KG1 (cell line): ENCODE results near the gene CAPN9.
"Not testable (repeated sequence)": the region's sequence is repeated elsewhere in the genome, so short reads cannot be mapped to it uniquely, and the experiment has no call there.

ENCODE experiments used
- DNase-seq: peaks from one replicate; lab custom pipeline; 2025; lab: John Stamatoyannopoulos, UW

The CAPN9 gene

DNA sequence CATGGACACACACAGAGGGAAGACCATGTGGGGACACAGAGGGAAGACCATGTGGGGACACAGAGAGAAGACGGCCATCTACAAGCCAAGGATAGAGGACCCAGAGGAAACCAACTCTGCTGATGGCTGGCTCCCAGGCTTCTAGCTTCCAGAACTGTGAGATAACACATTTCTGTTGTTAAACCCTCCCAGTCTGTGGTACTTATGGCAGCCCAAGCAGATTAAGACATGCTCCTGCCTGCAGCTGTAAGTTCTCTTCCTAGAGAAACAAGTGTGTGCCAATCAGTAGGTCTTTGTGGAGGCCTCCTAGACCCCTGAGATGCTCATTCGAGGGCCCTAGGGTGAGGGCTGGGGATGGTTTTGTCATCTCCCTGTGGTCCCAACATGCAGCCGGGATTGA is 35.9 kb upstream of the CAPN9 start:
- DNase-seq, result no peak

DNA sequence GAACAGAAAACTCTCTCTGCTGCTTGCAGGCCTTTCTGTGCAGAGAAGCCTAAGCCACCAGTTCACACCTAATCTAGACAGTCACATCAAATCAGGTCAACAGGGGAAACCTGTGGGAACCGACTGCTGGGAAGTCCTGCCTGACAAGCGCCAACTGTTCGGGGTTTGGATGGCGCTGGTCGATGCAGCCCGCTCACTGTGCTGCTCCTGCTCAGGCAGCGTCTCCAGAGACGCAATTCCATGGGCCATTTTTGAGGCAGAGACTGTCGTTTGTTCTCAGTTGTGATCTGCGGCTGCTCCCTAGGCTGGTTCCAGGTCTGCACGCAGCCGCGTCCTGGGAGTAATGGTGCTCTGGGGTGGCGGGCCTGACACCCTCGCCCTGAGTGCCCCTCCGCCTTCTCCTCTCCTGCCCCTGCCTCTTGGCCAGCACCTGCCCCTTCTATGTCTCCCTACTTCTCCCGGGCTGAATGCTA is 34.7 kb upstream of the CAPN9 start:
- no peak for DNase-seq

- DNase-seq, result no peak
Observed at GRCh38 chr1:230713138-230713537, 34.0 kb upstream of the CAPN9 start.

DNA sequence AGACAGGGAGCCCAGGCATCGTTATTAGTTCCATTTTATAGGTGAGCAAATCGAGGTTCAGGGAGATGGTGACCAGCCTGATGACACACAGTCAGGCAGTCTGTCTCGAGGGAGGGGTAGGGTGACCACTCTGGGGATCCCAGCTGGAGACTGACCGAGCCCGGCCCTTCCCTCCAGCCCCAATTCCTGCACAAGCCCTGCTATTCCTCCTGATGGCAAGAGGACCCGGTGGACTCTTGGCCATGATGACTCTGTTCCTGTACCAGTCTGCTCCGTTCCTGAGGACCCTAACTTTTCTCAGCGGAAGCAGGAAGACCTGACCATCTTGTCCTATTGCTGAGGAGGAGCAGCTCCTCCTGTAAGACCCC is 33.7 kb upstream of the CAPN9 start:
- DNase-seq, result no peak

DNA sequence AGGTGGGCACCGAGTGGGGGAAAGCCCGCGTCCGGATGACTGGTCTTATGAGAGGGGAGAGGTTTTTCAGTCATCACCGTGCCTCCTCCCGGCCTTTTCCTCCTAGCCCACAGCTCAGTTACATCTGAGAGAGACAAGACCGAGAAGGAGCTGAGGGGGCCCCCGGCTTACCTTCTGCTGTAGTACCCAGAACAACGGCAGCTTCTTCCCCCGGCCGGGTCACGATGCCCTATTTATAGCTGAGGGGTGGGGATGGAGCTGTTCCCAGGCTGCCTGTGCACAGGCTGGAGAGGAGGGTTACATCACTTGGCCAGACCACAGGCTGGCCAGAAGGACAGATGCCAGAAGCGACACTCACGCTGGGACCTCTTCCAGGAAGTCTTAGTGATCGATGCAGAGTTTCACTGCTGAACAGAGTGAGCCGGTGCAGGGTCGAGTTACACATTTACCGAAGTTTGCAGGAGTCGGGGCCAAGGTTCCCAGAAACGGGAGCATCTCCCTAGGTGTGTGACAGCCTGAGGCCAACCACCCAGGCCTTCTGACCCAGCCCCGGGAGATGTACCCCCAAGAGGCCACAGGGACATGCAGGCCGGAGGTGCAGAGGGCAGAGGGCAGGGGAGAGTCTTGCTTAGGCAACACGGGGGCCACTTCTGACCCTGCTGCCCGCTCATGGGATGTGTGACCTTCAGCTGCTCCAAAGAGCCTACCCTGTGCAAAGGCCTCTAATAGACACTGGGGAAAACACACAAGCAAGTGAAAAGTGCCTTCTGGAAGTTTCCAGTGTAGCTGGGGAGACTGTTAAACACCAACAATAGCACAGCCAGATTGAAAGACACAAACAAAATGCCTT is 33.0 kb upstream of the CAPN9 start, which contains the start of gene AGT:
TSS of gene AGT (minus strand) at position 208 of the 850 bp plus-strand sequence. CDS start 3,299 bp downstream, outside the sequence.
- no peak for DNase-seq

- DNase-seq, result no peak
Observed at GRCh38 chr1:230715510-230715909, 31.7 kb upstream of the CAPN9 start.

GRCh38 chr1:230716453-230716852 is 30.7 kb upstream of the CAPN9 start:
- not testable (repeated sequence) for DNase-seq

DNA sequence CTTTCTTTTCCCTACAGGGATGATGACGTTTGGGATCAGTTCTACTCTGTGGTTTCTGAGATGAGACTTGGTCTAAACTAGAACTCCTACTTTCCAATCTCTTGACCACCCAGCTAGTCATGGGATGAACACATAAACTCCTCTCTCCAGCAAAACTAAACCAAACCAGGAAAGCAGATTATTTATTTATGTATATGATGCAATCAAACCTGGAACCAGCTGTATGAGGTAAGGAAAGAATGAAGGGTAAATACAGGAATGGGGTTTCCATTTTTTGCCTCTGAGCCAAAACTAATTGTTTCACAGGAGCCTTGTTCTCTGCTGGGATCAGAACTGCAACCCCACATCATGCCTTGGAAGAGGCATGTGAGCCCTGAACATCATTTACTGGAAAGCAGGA is 29.9 kb upstream of the CAPN9 start:
- no peak for DNase-seq

DNA sequence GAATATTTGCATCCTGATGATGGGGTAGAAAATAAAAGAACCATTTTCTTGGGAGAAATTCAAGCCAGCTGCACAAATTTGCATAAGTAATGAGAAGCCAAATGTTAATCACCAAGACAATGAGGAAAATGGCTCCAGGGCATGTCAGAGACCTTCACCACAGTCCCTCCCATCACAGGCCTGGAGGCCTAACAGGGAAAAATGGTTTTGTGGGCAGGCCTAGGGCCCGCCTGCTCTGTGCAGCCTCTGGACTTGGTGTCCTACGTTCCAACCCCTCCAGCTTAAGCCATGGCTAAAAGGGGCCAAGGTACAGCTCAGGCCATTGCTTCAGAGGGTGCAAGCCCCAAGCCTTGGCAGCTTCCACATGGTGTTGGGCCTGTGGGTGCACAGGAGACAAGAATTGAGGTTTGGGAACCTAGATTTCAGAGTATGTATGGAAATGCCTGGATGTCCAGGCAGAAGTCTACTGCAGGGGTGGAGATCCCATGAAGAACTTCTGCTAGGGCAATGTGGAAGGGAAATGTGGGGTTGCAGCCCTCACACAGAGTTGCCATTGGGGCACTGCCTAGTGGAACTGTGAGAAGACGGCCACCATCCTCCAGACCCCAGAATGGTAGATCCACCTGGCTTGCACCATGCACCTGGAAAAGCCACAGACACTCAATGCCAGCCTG is 25.2 kb upstream of the CAPN9 start:
- not testable (repeated sequence) for DNase-seq

DNA sequence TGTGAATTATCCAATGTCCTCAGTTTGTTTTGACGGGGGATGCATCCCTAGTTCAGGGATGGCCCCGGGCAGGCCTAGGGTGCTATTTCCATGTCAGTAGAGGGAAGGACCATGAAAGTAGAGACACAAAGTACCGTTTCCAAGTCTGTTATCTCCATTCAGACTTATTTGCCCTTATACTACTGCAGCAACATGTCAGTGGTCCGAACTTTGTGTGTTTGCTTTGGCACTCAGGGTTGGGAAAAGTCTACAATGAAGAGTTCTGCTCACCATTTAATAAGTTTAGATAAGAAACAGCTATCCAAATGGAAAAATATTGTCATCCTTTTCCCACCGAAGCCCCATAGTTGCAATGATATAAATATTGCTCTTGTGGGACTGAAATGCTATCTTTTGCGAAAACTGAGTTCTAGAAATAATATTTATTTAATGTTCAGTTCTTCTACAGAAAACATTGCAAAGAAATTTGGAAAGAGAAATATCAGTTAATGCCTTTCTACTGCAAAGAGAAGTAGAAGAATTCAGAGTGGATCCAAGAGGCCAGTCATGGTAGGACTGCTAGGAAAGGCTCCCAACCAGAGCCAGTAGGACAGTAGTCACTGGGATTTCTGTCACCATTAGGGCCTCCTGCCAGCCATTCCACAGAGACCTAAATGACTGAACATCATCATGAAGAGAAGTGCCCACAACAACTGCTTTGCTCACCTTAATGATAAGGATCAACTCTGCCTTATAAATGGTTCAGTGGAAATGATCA is 21.8 kb upstream of the CAPN9 start:
- DNase-seq, result no peak

DNA sequence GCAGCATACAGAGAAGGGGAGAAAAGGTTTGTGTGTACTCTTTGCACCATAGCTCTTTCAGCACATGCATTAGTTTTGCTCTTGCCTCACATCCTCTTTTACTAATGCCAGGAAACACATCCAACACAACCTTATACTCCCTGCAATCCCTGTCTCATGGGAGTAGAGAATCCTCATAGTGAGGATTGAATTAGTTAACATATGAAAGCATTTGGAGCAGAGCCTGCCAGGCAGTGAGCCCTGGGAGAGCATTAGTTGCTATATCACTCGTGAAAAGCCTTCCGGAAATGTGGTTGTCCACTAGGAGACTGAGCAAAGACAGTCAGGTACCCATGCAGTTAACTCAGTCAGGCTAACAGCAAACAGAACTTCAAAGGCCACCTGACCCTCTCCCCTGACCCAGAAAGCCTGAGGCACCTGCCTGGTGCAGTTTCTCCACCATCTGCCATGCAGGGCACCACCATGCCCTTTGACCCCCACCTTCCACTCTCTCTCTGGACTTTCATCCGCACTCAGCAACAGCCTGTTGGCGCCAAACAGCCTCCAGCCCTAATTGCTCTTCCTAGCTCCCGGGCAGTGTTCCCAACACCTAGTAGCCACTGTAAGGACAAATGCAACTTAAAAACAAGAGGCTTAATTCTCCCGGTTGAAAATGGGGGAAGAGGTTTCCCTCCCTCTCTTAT is 18.3 kb upstream of the CAPN9 start:
- DNase-seq, result no peak

- no peak for DNase-seq
Observed at GRCh38 chr1:230730977-230731376, 16.2 kb upstream of the CAPN9 start.

DNA sequence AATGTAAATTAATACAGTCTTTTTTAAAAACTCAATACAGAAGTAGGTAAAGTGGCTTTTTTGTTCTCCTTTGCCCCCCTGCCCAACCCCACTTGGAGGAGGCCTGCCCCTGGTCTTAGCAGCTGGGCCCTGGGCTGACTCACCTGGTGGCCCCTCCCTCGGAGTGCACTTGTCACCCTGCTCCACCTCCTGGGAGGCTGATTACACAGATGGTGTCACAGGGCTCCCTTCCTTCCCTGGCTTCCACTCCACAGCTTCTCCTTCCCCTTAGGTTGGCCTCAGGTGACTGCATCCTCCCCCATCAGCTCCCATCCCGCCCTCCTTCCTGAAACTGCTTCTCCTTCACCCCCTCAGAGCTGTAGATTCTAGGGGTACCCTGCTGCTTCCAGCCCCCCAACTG is 11.7 kb upstream of the CAPN9 start:
- no peak for DNase-seq

DNA sequence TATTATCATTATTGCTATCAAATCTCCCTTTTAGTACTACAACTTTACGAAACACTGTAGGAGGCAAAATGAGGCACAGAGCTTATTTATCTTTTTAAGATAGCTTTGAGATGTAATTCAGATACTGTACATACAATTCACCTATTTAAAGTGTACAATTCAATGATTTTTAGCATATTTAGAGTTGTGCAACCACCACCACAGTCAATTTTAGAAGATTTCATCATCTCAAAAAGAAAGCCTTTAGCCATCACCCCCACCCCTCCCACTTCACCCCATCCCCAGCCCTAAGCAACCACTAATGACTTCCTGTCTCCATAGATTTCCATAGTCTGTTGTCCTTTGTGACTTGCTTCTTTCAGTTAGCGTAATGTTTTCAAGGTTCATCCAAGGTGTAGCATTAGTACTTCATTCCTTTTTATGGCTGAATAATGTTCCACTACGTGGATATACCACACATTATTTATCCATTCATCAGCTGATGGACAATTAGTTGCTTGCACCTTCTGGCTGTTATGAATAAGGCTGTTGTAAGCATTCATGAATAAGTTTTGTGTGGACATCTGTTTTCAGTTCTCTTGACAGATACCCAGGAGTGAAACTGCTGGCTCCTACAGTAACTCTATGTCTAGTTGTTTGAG is 9.4 kb upstream of the CAPN9 start:
- no peak for DNase-seq

- DNase-seq, result no peak
Observed at GRCh38 chr1:230739564-230740290, 7.5 kb upstream of the CAPN9 start.

DNA sequence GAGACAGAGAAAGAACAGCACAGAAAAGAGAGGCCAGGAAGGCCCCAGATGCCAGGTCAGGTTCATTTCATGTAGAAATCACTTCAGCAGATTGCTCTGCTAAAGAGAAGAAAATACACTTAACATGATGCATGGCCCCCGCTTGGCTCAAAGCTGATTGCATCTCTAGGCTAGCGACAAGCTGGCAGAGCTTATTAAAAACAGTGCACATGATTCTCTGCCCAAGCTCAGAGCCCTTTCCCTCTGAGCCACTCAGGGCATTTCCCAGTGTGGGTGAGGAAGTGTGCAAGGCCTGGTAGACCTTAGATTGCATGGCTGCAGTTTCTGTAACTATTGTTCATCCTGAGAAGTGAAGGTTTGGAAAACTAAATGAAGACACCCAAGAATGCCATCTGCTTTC is 3.3 kb upstream of the CAPN9 start:
- DNase-seq, result no peak

GRCh38 chr1:230744382-230744781 is 2.8 kb upstream of the CAPN9 start:
- no peak for DNase-seq

DNA sequence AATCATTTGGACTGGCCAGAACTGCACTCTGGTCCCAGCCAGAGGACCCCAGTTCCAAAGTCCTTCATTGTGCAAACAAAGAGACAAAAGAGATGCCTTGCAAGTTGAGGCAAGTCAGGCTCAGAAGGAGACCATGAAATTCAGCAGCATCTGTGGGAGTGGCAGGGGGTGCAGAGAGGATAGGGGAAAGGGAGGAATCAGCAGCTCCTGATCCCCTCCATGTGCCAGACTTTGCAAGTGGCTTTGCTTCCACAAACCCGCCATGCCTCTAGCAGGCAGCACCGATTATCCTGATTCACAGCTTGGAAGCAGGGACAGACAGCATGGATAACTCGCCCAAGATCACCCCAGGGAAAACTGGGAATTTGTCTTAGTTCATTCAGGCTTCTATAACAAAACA is 2.1 kb upstream of the CAPN9 start:
- no peak for DNase-seq

GRCh38 chr1:230746617-230747016 is 571 bp upstream of the CAPN9 start:
- DNase-seq, result no peak

DNA sequence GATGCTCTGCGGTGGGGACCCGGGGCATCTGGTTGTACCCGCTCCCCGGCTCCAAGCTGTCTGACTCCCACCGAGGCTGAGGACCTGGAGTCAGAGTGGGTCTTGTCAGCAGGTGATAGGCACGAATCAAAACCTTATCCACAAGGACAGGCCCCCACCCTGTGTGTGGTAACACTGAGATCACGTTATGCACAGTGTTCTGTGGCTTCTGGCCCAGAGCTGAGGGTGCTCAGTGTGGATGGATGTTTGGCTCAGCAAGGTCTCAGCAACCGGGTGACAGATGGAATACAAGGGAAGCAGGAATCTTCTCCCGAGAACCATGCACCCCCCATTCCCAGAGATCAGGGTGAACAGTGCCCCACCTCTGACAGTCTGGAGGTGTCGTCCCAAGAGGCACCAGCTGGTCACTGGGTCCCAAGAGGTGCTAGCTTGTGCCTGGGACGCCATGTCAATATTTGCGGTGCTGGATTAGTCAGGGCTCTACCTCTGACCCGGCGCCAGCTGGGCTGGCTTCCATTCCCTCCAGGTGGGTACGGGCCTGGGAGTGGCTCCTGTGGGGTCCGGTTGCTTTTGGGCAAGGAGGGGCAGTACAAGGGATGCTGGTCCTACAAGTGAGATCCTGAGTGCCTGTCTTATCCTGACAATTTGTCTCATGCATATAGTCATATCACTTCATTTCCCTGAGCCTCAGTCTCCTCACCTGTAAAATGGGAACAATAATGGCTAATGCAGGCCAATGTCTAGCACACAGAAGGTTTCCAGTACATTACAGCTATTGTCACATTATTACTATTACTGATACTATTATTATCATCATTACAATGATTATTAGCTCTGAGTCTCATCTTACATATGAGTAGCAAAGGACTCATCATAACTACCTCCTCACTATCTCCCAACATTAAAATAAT is 957 bp downstream of the CAPN9 start:
- no peak for DNase-seq
